GM18951 (cell line): ENCODE data around the gene GORASP2.

ENCODE experiments used
- POLR2A ChIP-seq: IDR thresholded peaks from 4 replicates; pipeline ENCODE4 v1.6.1; 2011; ENCODE audit warnings: mild to moderate bottlenecking; ENCODE audit not compliant: insufficient read length, insufficient read depth; ENCODE audit errors: extremely low read depth
- in situ Hi-C: fragments of 300-500 bp; cut with MboI; formaldehyde crosslinking; loops from one replicate; pipeline ENCODE4 v1.12.0; 2022; ENCODE audit warnings: low sequenced_read_pairs, mixed read lengths, inconsistent platforms; ENCODE audit not compliant: unreplicated experiment

Gene GORASP2

GRCh38 chr2:170928824-170929685, at the start of gene GORASP2:
Gene GORASP2 (plus strand): TSS chr2:170929253. CDS start chr2:170929341, 88 bp downstream.
- TF ChIP-seq POLR2A = peak; percentile 95
- in situ Hi-C loops = loop anchor here (25.0 kb wide), 1 partner anchor 1183 kb away; the partner anchor contains the start of gene DLX2

- TF ChIP-seq POLR2A = no peak
- in situ Hi-C loops = no loop called here
Observed at GRCh38 chr2:170881840-170882239, 47.2 kb upstream of the GORASP2 start.

DNA sequence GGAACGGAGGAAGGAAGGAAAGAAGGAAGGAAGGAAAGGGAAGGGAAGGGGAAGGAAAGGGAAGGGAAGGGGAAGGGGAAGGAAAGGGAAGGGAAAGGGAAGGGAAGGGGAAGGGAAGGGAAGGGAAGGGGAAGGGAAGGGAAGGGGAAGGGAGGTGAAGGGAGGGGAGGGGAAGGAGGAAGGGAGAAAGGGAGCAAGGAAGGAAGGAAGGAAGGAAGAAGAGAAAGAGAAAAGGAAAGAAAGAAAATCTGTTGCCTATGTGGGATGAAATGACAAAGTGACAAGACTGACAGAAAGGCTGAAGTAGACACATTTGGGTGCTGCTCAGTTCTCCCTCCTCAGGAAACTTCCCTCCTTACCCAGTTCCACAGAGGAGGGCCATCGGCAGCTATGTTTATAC, 46.3 kb upstream of the GORASP2 start:
- in situ Hi-C loops = no loop called here
- no peak for TF ChIP-seq POLR2A

GRCh38 chr2:170883683-170884082, 45.4 kb upstream of the GORASP2 start:
- TF ChIP-seq POLR2A = no peak
- in situ Hi-C loops = no loop called here

GRCh38 chr2:170885130-170885791, 43.8 kb upstream of the GORASP2 start:
- in situ Hi-C loops = no loop called here
- TF ChIP-seq POLR2A = no peak

DNA sequence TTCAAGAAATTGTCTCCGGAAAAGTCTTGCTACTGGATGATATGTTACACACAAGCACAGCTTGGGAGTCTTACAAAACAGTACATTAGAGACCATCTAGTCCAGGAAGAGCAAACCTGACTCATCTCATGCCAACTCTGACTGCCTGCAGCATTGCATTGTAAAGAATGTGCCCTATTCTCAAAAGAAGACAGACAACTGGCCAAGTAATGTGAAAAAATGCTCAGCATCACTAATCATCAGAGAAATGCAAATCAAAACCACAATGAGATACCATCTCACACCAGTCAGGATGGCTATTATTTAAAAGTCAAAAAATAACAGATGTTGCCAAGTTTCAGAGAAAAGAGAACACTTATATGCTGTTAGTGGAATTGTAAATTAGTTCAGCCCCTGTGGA, 42.7 kb upstream of the GORASP2 start:
- in situ Hi-C loops = no loop called here
- no peak for TF ChIP-seq POLR2A

- in situ Hi-C loops = no loop called here
- TF ChIP-seq POLR2A = no peak
Observed at GRCh38 chr2:170887496-170887895, 41.6 kb upstream of the GORASP2 start.

DNA sequence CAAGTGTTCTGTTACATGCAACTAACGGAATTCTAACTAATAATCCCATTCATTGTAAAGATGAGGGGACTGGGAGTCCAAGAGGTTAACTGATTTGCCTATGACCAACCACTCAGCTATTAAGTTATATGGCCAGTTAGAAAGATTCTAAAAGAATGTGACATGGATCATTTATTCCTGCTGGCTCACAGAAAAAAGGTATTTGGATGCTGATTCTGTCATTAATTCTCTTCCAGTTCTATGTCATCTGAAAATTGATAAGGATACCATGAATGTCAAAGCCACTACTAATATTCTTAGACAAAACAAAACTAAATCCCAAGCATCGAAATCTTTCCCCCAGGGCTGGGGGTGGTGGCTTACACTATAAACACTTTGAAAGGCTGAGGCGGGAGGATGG, 41.2 kb upstream of the GORASP2 start:
- in situ Hi-C loops = no loop called here
- TF ChIP-seq POLR2A = no peak

GRCh38 chr2:170891893-170892292, 37.2 kb upstream of the GORASP2 start:
- TF ChIP-seq POLR2A = no peak
- in situ Hi-C loops = no loop called here

- in situ Hi-C loops = no loop called here
- no peak for TF ChIP-seq POLR2A
Observed at GRCh38 chr2:170892391-170892951, 36.6 kb upstream of the GORASP2 start.

GRCh38 chr2:170895023-170895757, 33.9 kb upstream of the GORASP2 start:
- no peak for TF ChIP-seq POLR2A

GRCh38 chr2:170896622-170897021, 32.4 kb upstream of the GORASP2 start:
- in situ Hi-C loops = no loop called here
- TF ChIP-seq POLR2A = no peak

More at GRCh38 chr2:170895023-170895757, 33.9 kb upstream of the GORASP2 start:
- in situ Hi-C loops = no loop called here

GRCh38 chr2:170897108-170897507, 31.9 kb upstream of the GORASP2 start:
- in situ Hi-C loops = no loop called here
- no peak for TF ChIP-seq POLR2A

GRCh38 chr2:170905864-170906263, 23.2 kb upstream of the GORASP2 start:
- in situ Hi-C loops = no loop called here
- no peak for TF ChIP-seq POLR2A
